A673 (cell line): Measurements from ENCODE around the gene SEMA6A. TPM values are rescaled to one million over a fixed set of nuclear protein-coding genes. Genes with fewer than 3 reads are reported as not detected.

Experiments used
- BruUV-seq: library from RNA; stranded (reverse); fragments of 400-500 nt; replicated peaks from 2 replicates; lab custom pipeline; 2021; lab: Mats Ljungman, UMichigan
- CTCF ChIA-PET: fragments of 300-600 bp; sonication (Branson Sonifier 250); formaldehyde crosslinking; loops from one replicate; lab custom pipeline; 2022; ENCODE audit warnings: antibody characterized with exemption; lab: Charles Lee
- POLR2A ChIA-PET: fragments of 300-600 bp; sonication (Branson Sonifier 250); formaldehyde crosslinking; loops from one replicate; lab custom pipeline; 2022; ENCODE audit warnings: antibody characterized with exemption; ENCODE audit not compliant: low non-redundant PET; lab: Charles Lee
- DNase-seq: peaks from one replicate; pipeline ENCODE4 v3.0.0-alpha.2; 2015; ENCODE audit warnings: low spot score
- H3K27ac ChIP-seq: fragments of 200-600 bp; sonication (generic); 2 replicates; pipeline ENCODE4 v1.5.1; 2016; ENCODE audit warnings: mixed run types, low read depth, mild to moderate bottlenecking, mixed read lengths, antibody characterized with exemption, low read length; ENCODE audit not compliant: poor library complexity, severe bottlenecking
- H3K27me3 ChIP-seq: fragments of 200-600 bp; sonication (generic); replicated peaks from 2 replicates; pipeline ENCODE4 v1.6.1; 2017; ENCODE audit warnings: mixed run types, low read depth, mild to moderate bottlenecking, mixed read lengths, antibody characterized with exemption, low read length; ENCODE audit not compliant: insufficient read depth, poor library complexity
- H3K36me3 ChIP-seq: fragments of 200-600 bp; sonication (generic); 2 replicates; pipeline ENCODE4 v1.6.1; 2016; ENCODE audit warnings: mixed run types, mild to moderate bottlenecking, mixed read lengths, antibody characterized with exemption, low read length; ENCODE audit not compliant: insufficient read depth, poor library complexity, severe bottlenecking
- H3K4me1 ChIP-seq: fragments of 200-600 bp; sonication (generic); 2 replicates; pipeline ENCODE4 v1.6.1; 2017; ENCODE audit warnings: mixed run types, mild to moderate bottlenecking, mixed read lengths, antibody characterized with exemption, low read length; ENCODE audit not compliant: insufficient read depth, poor library complexity, severe bottlenecking
- H3K4me3 ChIP-seq: fragments of 200-600 bp; sonication (generic); 2 replicates; pipeline ENCODE4 v1.5.1; 2016; ENCODE audit warnings: low read depth, mixed run types, mild to moderate bottlenecking, mixed read lengths, low read length; ENCODE audit not compliant: poor library complexity, severe bottlenecking
- H3K9me3 ChIP-seq: fragments of 200-600 bp; sonication (generic); 2 replicates; pipeline ENCODE4 v1.6.1; 2016; ENCODE audit warnings: mixed run types, low read depth, mild to moderate bottlenecking, mixed read lengths, antibody characterized with exemption, low read length; ENCODE audit not compliant: poor library complexity, severe bottlenecking
- CTCF ChIP-seq: fragments of 300-800, 200-600 bp; sonication (generic); conservative IDR thresholded peaks from 2 replicates; pipeline ENCODE4 v1.5.1; 2017; ENCODE audit warnings: low read depth, mild to moderate bottlenecking, antibody characterized with exemption, low read length, moderate library complexity, mixed read lengths
- EZH2 ChIP-seq: fragments of 200-600 bp; sonication (generic); IDR thresholded peaks from 2 replicates; pipeline ENCODE4 v1.6.1; 2017; ENCODE audit warnings: borderline replicate concordance, low read depth, mild to moderate bottlenecking, mixed read lengths, antibody characterized with exemption, low read length; ENCODE audit not compliant: poor library complexity, severe bottlenecking
- intact Hi-C: fragments of 100-400 bp; cut with micrococcal nuclease; formaldehyde crosslinking; loops from one replicate; pipeline ENCODE4 v1.10.0; 2022; ENCODE audit not compliant: unreplicated experiment
- total RNA-seq: library from RNA; stranded (reverse); gene quantifications from 2 replicates; pipeline ENCODE4 v1.2.3, GENCODE V29; 2021

Gene SEMA6A
- total RNA-seq, 1 experiment from 2014 or later: 10.6 TPM

- ChIA-PET CTCF (no interaction called here), POLR2A (no interaction called here)
- H3K27me3 ChIP-seq: no peaks in the 10 kb centered on the region
- BruUV-seq: no TSS peak
- H3K9me3 ChIP-seq: no peaks in the 10 kb centered on the region
- H3K4me1 ChIP-seq: no peaks in the 10 kb centered on the region
- no peak for DNase-seq
- H3K36me3 ChIP-seq: no peaks in the 10 kb centered on the region
- TF ChIP-seq EZH2 (no peak), CTCF (no peak)
- no peak overlapping the region for H3K4me3 ChIP-seq
- intact Hi-C loops: no loop called here
- no peak overlapping the region for H3K27ac ChIP-seq
These were observed 13.0 kb downstream of the SEMA6A start for GRCh38 chr5:116561658-116562057.

GRCh38 chr5:116559673-116560164, 14.9 kb downstream of the SEMA6A start:
- intact Hi-C loops: loop anchor here (5.0 kb wide), 1 partner anchor 422 kb away; no protein-coding TSS in a partner anchor
- no peaks in the 10 kb centered on the region for H3K4me1 ChIP-seq
- H3K27ac ChIP-seq: no peak overlapping the region
- TF ChIP-seq EZH2: no peak
- no peak for TF ChIP-seq CTCF
- no peaks in the 10 kb centered on the region for H3K36me3 ChIP-seq
- no peak for DNase-seq
- ChIA-PET POLR2A (no interaction called here), CTCF (no interaction called here)
- H3K4me3 ChIP-seq: no peak overlapping the region
- H3K9me3 ChIP-seq: no peaks in the 10 kb centered on the region
- no peaks in the 10 kb centered on the region for H3K27me3 ChIP-seq
- BruUV-seq: no TSS peak

GRCh38 chr5:116559239-116559638, 15.4 kb downstream of the SEMA6A start:
- CTCF ChIA-PET: no interaction called here

More at GRCh38 chr5:116559239-116559638, 15.4 kb downstream of the SEMA6A start:
- no peak for DNase-seq
- POLR2A ChIA-PET: no interaction called here
- Histone ChIP-seq H3K4me3 (no peak overlapping the region), H3K36me3 (no peaks in the 10 kb centered on the region), H3K9me3 (no peaks in the 10 kb centered on the region), H3K4me1 (no peaks in the 10 kb centered on the region), H3K27ac (no peak overlapping the region), H3K27me3 (no peaks in the 10 kb centered on the region)
- TF ChIP-seq CTCF (no peak), EZH2 (no peak)
- intact Hi-C loops: loop anchor here (5.0 kb wide), 1 partner anchor 422 kb away; no protein-coding TSS in a partner anchor
- BruUV-seq: no TSS peak
